OCI-LY3 (cell line): Measurements from ENCODE around the gene ALOX12B.

ENCODE experiments used
- H2AFZ ChIP-seq: fragments of 200-600, 300-600 bp; shearing (Covaris generic); 2 replicates; pipeline ENCODE4 v1.6.0; 2014; ENCODE audit warnings: antibody characterized with exemption, low read depth, low read length
- H3K27ac ChIP-seq: fragments of 200-600, 300-600 bp; sonication (generic); 2 replicates; pipeline ENCODE4 v1.5.1; 2014; ENCODE audit warnings: mild to moderate bottlenecking, low read length, moderate library complexity, mixed read lengths
- H3K27me3 ChIP-seq: fragments of 200-600, 300-600 bp; sonication (generic); 2 replicates; pipeline ENCODE4 v1.6.1; 2014; ENCODE audit warnings: low read depth, low read length, mixed read lengths
- H3K36me3 ChIP-seq: fragments of 200-600, 300-600 bp; sonication (generic); replicated peaks from 2 replicates; pipeline ENCODE3; 2014; ENCODE audit warnings: low read depth, low read length, mixed read lengths
- H3K4me1 ChIP-seq: fragments of 300-600, 200-600 bp; sonication (generic); 2 replicates; pipeline ENCODE4 v1.6.1; 2014; ENCODE audit warnings: low read length, mixed read lengths
- H3K4me2 ChIP-seq: fragments of 200-600, 300-600 bp; sonication (generic); 2 replicates; pipeline ENCODE4 v1.6.1; 2014; ENCODE audit warnings: low read length, mixed read lengths
- H3K4me3 ChIP-seq: fragments of 300-600, 200-600 bp; sonication (generic); 2 replicates; pipeline ENCODE4 v1.5.1; 2014; ENCODE audit warnings: antibody characterized with exemption, mild to moderate bottlenecking, low read length, moderate library complexity
- H3K79me2 ChIP-seq: fragments of 300-600, 200-600 bp; shearing (Covaris generic); 2 replicates; pipeline ENCODE4 v1.6.1; 2014; ENCODE audit warnings: mild to moderate bottlenecking, low read length, mixed read lengths
- H3K9ac ChIP-seq: fragments of 300-600, 200-600 bp; shearing (Covaris generic); 2 replicates; pipeline ENCODE4 v1.6.0; 2014; ENCODE audit warnings: mild to moderate bottlenecking, low read length, moderate library complexity
- H3K9me3 ChIP-seq: fragments of 200-600, 300-600 bp; shearing (Covaris generic); 2 replicates; pipeline ENCODE4 v1.6.1; 2014; ENCODE audit warnings: low read length, mixed read lengths; ENCODE audit not compliant: insufficient read depth
- H4K20me1 ChIP-seq: fragments of 200-600, 300-600 bp; sonication (generic); 2 replicates; pipeline ENCODE4 v1.6.1; 2016; ENCODE audit warnings: low read length, mixed read lengths; ENCODE audit not compliant: insufficient read depth
- CTCF ChIP-seq: fragments of 200-600, 300-600 bp; sonication (generic); IDR thresholded peaks from 2 replicates; pipeline ENCODE4 v1.5.1; 2014; ENCODE audit warnings: antibody characterized with exemption, low read length, low read depth
- EZH2phosphoT487 ChIP-seq: fragments of 200-600 bp; shearing (Covaris generic); IDR thresholded peaks from 2 replicates; pipeline ENCODE4 v1.6.1; 2018; ENCODE audit warnings: antibody characterized with exemption, mixed run types, low read depth

ALOX12B gene

DNA sequence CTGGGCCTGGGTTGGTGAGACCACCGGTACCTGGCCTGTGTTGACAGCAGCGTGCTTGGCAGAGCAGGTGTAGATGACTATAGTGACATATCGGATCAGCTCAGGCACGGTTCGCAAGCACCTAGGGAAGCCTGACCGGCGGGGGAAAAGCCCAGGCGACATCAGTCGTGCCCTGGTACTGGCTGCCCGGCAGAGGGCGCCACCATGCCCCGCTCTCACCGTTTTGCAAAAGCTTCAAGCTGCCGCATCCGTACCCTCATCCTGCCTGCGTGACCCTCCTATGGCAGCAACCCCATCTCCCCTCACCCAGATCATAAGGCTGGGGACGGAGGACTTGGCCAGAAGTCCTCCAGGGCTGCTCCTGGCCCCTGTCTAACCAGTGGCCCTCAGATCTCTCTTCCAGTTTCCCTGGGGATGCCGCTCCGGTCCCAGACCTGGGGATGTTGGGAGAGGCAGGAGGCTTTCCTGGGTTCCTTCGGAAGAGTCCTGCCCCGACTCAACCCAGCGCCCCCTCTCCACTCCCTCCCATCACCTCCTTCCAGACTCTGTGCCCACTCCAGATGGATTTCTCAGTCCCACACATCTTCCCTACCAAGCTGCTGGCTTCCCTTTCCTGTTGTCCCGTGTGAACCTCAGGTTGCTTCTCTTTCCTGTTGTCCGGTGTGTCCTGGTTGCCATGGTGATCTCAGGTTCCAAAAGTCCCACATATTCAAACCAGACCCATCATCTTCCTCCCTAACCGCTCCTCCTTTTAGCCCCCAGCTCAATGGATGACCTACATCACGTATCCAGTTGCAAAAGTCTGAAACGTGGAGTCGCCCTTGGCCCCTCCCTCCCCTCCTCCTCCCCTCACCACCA lies 13.7 kb downstream of the ALOX12B start:
- H3K4me3 ChIP-seq = peak overlapping the region; percentile 71
- H2AFZ ChIP-seq = peak overlapping the region; percentile 91
- TF ChIP-seq CTCF = peak; percentile 65
- TF ChIP-seq EZH2phosphoT487 = no peak

GRCh38 chr17:8072729-8073461 lies 14.6 kb downstream of the ALOX12B start:
- TF ChIP-seq EZH2phosphoT487 (no peak), CTCF (no peak)
- no peak overlapping the region for H2AFZ ChIP-seq
- H3K27me3 ChIP-seq = peaks cover 12% of the 10 kb centered on the region

More for the DNA sequence above, 13.7 kb downstream of the ALOX12B start:
- Histone ChIP-seq H3K27me3 (peaks cover 12% of the 10 kb centered on the region), H3K79me2 (no peaks in the 10 kb centered on the region), H3K9ac (no peak overlapping the region), H3K36me3 (no peaks in the 10 kb centered on the region), H3K4me2 (peak overlapping the region; percentile 77), H4K20me1 (no peaks in the 10 kb centered on the region), H3K4me1 (peaks cover 15% of the 10 kb centered on the region), H3K9me3 (no peaks in the 10 kb centered on the region), H3K27ac (no peak overlapping the region)

GRCh38 chr17:8072341-8072728 lies 15.2 kb downstream of the ALOX12B start:
- no peak for TF ChIP-seq EZH2phosphoT487
- no peak for TF ChIP-seq CTCF
- H3K4me3 ChIP-seq = no peak overlapping the region

More at GRCh38 chr17:8072729-8073461, 14.6 kb downstream of the ALOX12B start:
- no peaks in the 10 kb centered on the region for H3K79me2 ChIP-seq
- H3K36me3 ChIP-seq = no peaks in the 10 kb centered on the region
- H3K9ac ChIP-seq = no peak overlapping the region
- no peaks in the 10 kb centered on the region for H4K20me1 ChIP-seq
- no peak overlapping the region; the same call in 1 of the 2 replicates for H3K4me3 ChIP-seq
- H3K4me1 ChIP-seq = peaks cover 19% of the 10 kb centered on the region
- no peaks in the 10 kb centered on the region for H3K9me3 ChIP-seq
- H3K4me2 ChIP-seq = peak overlapping the region; percentile 77; the same call in 1 of the 2 replicates
- no peak overlapping the region for H3K27ac ChIP-seq

GRCh38 chr17:8071496-8071895 lies 16.0 kb downstream of the ALOX12B start:
- no peak overlapping the region for H3K4me2 ChIP-seq
- H3K27ac ChIP-seq = no peak overlapping the region
- peaks cover 19% of the 10 kb centered on the region for H3K4me1 ChIP-seq
- no peaks in the 10 kb centered on the region for H3K9me3 ChIP-seq
- no peaks in the 10 kb centered on the region for H3K36me3 ChIP-seq
- no peak overlapping the region for H3K9ac ChIP-seq
- no peak overlapping the region for H2AFZ ChIP-seq
- no peak overlapping the region for H3K4me3 ChIP-seq
- H3K79me2 ChIP-seq = no peaks in the 10 kb centered on the region
- H4K20me1 ChIP-seq = no peaks in the 10 kb centered on the region
- H3K27me3 ChIP-seq = peaks cover 12% of the 10 kb centered on the region
- TF ChIP-seq CTCF (no peak), EZH2phosphoT487 (no peak)

More at GRCh38 chr17:8072341-8072728, 15.2 kb downstream of the ALOX12B start:
- H4K20me1 ChIP-seq = no peaks in the 10 kb centered on the region
- H3K9me3 ChIP-seq = no peaks in the 10 kb centered on the region
- H3K9ac ChIP-seq = no peak overlapping the region
- no peaks in the 10 kb centered on the region for H3K79me2 ChIP-seq
- no peak overlapping the region for H2AFZ ChIP-seq
- no peaks in the 10 kb centered on the region for H3K36me3 ChIP-seq
- H3K27ac ChIP-seq = no peak overlapping the region
- H3K27me3 ChIP-seq = peaks cover 12% of the 10 kb centered on the region
- H3K4me2 ChIP-seq = no peak overlapping the region
- peaks cover 19% of the 10 kb centered on the region for H3K4me1 ChIP-seq
